Hematopoietic multipotent progenitor cell (in vitro differentiated cells): ENCODE data around the gene DSTYK. TPM values are rescaled to one million over a fixed set of nuclear protein-coding genes. Genes with fewer than 3 reads are reported as not detected.

Source experiments
- total RNA-seq: library from RNA; depleted of rRNA; stranded (reverse); fragments of >200 nt; gene quantifications from one replicate; pipeline ENCODE4 v1.2.3, GENCODE V29; 2012

DSTYK gene
- total RNA-seq, 1 donor: 10.5 TPM

Other genes with a start within 250 kb of the DSTYK start
- gene CNTN2, start 168.5 kb downstream of the DSTYK start, total RNA-seq: under 0.01 TPM
- 0.54 TPM for gene TMEM81, start 127.2 kb downstream of the DSTYK start, total RNA-seq
- gene RBBP5, start 89.7 kb downstream of the DSTYK start, total RNA-seq: 8.6 TPM
- 8.6 TPM for gene TMCC2, start 16.2 kb upstream of the DSTYK start, total RNA-seq
- gene NUAK2, start 110.0 kb upstream of the DSTYK start, total RNA-seq: 1.3 TPM
- gene KLHDC8A, start 145.2 kb upstream of the DSTYK start, total RNA-seq: under 0.01 TPM
- not detected for gene LEMD1, start 210.4 kb upstream of the DSTYK start, total RNA-seq
- gene BLACAT1, start 244.3 kb upstream of the DSTYK start, total RNA-seq: not detected